NOMO-1 treated with dmso at 0.1 percent for 144 hours (cell line): ENCODE results near the gene METRNL.
A peak's percentile ranks its signal among the peaks of the same experiment; 100 is the strongest.
"Not testable (repeated sequence)": the region's sequence is repeated elsewhere in the genome, so short reads cannot be mapped to it uniquely, and the experiment has no call there.

ENCODE experiments used
- DNase-seq: peaks from one replicate; lab custom pipeline; 2025; ENCODE audit not compliant: unreplicated experiment; lab: John Stamatoyannopoulos, UW

Gene METRNL

DNA sequence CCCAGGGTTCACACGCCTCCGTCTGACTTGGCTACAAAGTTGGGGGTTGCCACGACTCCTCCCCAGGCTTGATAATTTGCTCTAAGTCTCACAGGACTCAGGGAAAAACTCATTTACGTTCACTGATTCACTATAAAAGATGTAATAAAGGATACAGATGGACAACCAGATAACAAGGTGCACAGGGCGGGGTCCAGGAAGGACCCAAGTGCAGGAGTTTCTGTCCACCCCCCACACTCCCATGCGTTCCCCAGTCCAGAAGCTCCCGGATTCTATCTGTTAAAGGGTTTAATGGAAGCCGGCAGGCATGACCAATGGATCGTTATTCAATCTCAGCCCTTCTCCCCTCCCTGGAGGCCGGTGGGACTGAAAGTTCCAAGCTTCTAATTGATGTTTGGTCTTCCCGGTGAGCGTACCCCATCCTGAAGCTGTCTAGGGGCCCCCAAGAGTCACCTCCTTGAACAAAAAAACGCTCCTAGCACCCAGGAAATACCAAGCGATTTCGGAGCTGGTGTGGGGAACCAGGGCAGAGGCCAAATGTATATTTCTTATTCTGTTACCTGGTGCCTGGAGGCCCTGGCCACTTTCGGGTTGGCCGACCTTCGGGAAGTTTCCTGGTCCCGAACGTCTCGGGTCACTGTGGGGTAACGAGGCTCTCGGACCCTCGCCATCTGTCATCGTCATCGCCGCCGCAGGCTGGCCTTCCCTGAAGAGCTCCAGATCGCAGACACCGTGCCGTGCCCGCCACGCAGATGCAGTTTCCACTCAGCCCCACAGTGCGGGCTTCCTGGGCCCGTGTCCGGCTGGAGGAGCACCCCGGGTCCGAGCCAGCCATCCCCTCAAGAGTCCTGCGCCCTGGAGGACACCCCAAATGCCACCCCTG lies 13.5 kb upstream of the METRNL start:
- DNase-seq: no peak

DNA sequence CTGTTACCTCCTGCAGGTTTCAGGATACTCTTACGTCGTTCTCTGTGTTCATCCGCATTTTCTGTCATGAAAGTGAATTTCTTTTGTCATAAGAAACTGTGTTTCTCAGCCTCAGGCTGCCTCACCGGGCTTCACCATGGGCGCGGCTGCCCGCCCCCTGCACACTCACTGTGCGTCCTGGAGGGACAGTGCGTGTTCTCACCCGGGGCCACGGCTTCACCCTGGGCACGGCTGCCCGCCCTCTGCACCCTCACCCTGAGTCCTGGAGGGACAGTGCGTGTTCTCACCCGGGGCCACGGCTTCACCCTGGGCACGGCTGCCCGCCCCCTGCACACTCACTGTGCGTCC lies 12.9 kb upstream of the METRNL start:
- DNase-seq: not testable (repeated sequence)

GRCh38 chr17:83067071-83067717 lies 12.2 kb upstream of the METRNL start:
- no peak for DNase-seq

DNA sequence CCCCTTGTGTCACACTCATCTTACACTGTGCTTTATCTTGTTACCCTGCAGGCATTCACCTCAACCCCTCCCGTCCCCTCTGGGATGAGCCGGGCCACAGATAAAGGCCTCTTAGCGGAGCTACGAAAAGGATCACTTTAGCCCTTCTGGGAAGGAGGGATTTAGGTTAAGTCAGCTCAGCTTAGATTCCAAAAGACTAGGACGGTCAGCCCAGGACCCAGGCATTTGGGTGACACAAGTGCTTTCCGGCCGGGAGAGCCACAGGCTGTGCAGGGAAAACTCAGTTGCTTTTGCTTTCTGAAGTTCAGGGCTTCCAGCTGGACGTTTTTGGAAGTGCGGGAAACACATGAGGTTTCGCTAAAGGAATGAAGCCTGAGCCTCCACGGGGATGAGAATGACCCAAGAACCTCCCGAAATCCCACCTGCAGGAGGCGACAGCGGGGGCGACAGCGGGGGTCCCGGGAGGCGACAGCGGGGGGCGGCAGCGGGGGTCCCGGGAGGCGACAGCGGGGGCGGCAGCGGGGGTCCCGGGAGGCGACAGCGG lies 11.6 kb upstream of the METRNL start:
- no peak for DNase-seq

DNA sequence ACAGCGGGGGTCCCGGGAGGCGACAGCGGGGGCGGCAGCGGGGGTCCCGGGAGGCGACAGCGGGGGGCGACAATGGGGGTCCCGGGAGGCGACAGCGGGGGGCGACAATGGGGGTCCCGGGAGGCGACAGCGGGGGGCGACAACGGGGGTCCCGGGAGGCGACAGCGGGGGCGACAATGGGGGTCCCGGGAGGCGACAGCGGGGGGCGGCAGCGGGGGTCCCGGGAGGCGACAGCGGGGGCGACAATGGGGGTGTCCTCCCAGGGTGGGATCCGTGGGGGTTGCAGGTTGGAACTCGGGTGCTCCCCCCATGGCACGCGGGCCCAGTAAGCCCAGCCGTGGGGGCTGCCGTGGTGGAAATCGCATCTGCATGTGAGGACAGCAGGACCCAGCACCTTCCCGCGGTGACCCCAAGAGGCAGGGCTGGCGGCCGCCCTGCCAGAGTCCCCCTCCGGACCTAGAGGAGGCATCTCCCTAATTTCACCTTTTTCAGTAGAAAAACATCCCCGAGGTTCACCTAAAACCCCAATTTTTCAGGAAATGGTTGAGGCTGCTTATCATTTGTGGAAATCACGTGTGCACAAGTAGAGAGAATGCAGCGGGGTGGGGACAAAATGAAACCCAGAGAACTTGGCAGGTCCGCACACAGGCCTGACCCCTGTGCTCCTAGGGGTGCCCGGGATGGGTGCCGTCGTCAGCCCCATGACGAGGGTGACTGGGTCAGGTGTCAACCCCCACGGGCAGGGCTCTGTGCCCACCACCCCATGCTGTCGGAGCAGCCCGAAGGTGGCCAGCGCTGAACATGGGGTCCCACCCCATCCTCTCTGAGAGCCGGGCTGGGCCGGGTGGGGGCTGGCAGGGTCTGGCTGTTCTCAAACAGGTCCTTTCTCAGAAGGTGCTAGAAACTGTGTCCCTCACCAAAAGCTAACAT lies 10.5 kb upstream of the METRNL start:
- DNase-seq: no peak

DNA sequence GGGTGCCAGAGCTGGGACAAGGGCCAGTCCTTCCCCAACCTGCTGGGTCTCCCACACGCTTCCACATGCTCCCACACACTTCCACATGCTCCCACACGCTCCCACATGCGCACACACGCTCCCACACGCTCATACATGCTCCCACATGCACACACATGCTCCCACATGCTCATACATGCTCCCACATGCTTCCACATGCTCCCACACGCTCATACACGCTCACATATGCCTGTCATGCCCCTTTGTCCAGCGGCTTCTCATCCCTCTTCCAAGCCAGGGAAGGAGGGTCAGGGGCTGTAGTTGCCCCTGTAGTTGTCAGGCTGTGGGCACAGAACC lies 9.9 kb upstream of the METRNL start:
- no peak for DNase-seq

- no peak for DNase-seq
Observed at GRCh38 chr17:83069931-83070742, 9.3 kb upstream of the METRNL start.

- no peak for DNase-seq
Observed at GRCh38 chr17:83070800-83071341, 8.5 kb upstream of the METRNL start.

GRCh38 chr17:83071365-83071764 lies 8.0 kb upstream of the METRNL start:
- no peak for DNase-seq

DNA sequence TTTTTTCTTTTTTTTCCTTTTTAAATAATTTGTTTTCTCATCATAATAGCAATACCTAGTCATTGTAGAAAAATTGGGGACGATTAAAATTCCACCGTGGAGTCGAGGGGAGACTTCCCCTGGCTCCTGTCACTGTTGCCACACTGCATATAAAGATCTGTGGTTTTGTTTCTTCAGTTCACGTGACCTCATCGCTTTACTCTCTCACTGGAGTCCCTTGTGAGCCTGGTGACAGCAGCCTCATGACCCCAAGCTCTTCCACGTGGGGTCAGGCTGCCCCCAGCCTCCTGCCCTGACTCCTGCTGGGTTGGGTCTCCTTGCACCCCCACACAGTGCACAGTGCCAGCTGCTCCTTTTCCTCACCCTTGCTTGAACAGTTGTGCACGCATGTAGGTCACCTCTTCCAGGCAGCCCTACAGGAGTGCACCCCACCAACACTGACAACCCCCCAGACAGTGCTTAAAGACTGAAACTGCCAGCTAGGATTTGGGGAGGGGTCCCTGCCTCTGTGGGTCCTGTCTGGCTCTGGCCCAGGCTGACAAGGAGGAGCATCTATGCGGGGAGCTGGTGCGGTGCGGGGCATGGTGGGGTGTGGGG lies 7.3 kb upstream of the METRNL start:
- DNase-seq: peak; percentile 58

GRCh38 chr17:83072600-83073358 lies 6.6 kb upstream of the METRNL start:
- DNase-seq: no peak

GRCh38 chr17:83073389-83074063 lies 5.9 kb upstream of the METRNL start:
- no peak for DNase-seq

GRCh38 chr17:83074486-83075223 lies 4.8 kb upstream of the METRNL start:
- DNase-seq: no peak

GRCh38 chr17:83075270-83075880 lies 4.0 kb upstream of the METRNL start:
- DNase-seq: no peak

DNA sequence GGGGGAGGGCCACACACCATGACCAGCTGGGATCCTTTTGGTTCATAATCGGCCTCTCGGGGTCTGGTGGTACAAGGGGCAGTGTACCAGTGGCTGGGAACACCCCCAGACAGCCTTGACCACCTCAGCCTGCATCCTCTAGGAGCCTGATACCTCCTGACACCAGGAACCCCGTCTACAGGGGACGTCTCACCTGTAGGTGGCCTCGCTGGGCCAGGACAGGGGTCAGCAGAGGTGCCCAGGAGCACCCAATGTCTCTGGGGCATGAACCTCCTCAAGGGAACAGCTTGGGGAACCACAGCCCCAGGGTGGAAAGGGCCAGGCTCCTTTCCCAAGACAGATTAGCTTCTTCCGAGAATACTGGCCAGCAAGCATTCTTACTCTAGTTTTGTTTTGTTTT lies 2.5 kb upstream of the METRNL start:
- DNase-seq: no peak

DNA sequence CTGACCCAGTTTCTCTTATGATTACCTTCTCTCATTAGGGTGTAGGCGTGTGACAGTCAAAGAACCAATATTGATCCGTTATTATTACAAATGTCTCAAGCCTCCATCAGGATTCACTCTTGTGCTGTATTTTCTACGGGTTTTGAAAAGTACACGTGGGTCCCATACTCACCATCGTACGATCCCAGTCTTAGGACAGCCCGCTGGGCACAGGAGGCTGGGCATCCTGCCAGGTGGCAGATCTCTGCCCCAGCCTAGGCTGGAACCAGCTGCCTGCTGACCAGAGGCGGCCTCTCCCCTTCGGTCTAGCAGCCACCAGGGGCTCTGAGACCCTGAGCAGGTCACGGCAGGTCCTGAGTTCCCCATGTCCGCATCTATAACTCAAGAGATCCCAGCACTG lies 2.0 kb upstream of the METRNL start:
- DNase-seq: no peak

DNA sequence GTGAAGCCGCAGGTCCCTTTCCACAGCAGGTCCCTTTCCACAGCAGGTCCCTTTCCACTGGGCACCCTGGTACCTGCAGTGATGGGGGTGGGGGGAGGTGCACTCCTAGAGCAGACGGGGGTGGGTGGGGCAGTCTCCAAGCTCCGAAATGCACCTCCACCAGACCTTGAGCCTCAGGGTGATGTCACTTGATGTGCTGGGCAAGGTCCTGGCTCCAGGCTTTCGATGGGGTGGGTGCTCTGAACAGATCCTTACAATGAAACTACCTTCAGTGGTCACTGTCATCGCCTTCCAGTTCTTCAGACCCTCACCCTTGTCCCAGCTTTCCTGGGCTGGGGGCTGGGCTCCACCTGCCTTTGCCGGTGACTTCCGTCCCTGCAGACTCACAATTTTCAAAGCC lies 1.5 kb upstream of the METRNL start:
- no peak for DNase-seq
